ENCODE measurements around the gene GPR119. TPM values are rescaled to one million over a fixed set of nuclear protein-coding genes. Genes with fewer than 3 reads are reported as not detected.
"Not testable (repeated sequence)": the region's sequence is repeated elsewhere in the genome, so short reads cannot be mapped to it uniquely, and the experiment has no call there.

The GPR119 gene
- polyA plus RNA-seq, 1 experiment, result not detected

GRCh38 chrX:130376077-130376476 lies 9.4 kb downstream of the GPR119 start:
- no peak for DNase-seq (ENCODE audit: low read depth)
- POLR2A ChIA-PET, result no interaction called here
- H3K4me3 ChIP-seq (ENCODE audit: low read depth, low read length), result no peak overlapping the region
- CTCF ChIA-PET, result no interaction called here
- H3K27me3 ChIP-seq (ENCODE audit: control insufficient read depth, insufficient read depth, low read length), result no peaks in the 10 kb centered on the region
- no peak for TF ChIP-seq CTCF (IDR thresholded peaks at IDR 0.05; ENCODE audit: insufficient read depth, low read depth, low read length)
- no peaks in the 10 kb centered on the region for H3K36me3 ChIP-seq (ENCODE audit: control insufficient read depth, insufficient read depth, low read length)

- H3K27me3 ChIP-seq (ENCODE audit: control insufficient read depth, insufficient read depth, low read length); H3K4me3 ChIP-seq (ENCODE audit: low read depth, low read length); H3K36me3 ChIP-seq (ENCODE audit: control insufficient read depth, insufficient read depth, low read length); DNase-seq (ENCODE audit: low read depth); POLR2A ChIA-PET; CTCF ChIA-PET: not testable (repeated sequence)
Measured at GRCh38 chrX:130352050-130352449, 33.4 kb downstream of the GPR119 start.

- H3K4me3 ChIP-seq (ENCODE audit: low read depth, low read length), result no peak overlapping the region
- CTCF ChIA-PET, result no interaction called here
- POLR2A ChIA-PET, result no interaction called here
- no peaks in the 10 kb centered on the region for H3K27me3 ChIP-seq (ENCODE audit: control insufficient read depth, insufficient read depth, low read length)
- H3K36me3 ChIP-seq (ENCODE audit: control insufficient read depth, insufficient read depth, low read length), result no peaks in the 10 kb centered on the region
- no peak for DNase-seq (ENCODE audit: low read depth)
- TF ChIP-seq CTCF (IDR thresholded peaks at IDR 0.05; ENCODE audit: insufficient read depth, low read depth, low read length), result no peak
Measured at GRCh38 chrX:130351567-130351966, 33.9 kb downstream of the GPR119 start.

- H3K4me3 ChIP-seq (ENCODE audit: low read depth, low read length), result no peak overlapping the region
- DNase-seq (ENCODE audit: low read depth), result no peak
- H3K36me3 ChIP-seq (ENCODE audit: control insufficient read depth, insufficient read depth, low read length), result no peaks in the 10 kb centered on the region
- no peak for TF ChIP-seq CTCF (IDR thresholded peaks at IDR 0.05; ENCODE audit: insufficient read depth, low read depth, low read length)
- H3K27me3 ChIP-seq (ENCODE audit: control insufficient read depth, insufficient read depth, low read length), result no peaks in the 10 kb centered on the region
- POLR2A ChIA-PET, result no interaction called here
- CTCF ChIA-PET, result no interaction called here
Measured at GRCh38 chrX:130347321-130347720, 38.2 kb downstream of the GPR119 start.

- Histone ChIP-seq H3K4me3 (ENCODE audit: low read depth, low read length) (no peak overlapping the region), H3K36me3 (ENCODE audit: control insufficient read depth, insufficient read depth, low read length) (no peaks in the 10 kb centered on the region), H3K27me3 (ENCODE audit: control insufficient read depth, insufficient read depth, low read length) (no peaks in the 10 kb centered on the region)
- ChIA-PET POLR2A (no interaction called here), CTCF (interaction anchor here (0.8 kb wide), 1 partner anchor 370 kb away, joined by 3 read pairs; no protein-coding TSS in a partner anchor)
- no peak for TF ChIP-seq CTCF (IDR thresholded peaks at IDR 0.05; ENCODE audit: insufficient read depth, low read depth, low read length)
- DNase-seq (ENCODE audit: low read depth), result no peak
Measured at GRCh38 chrX:130343411-130343810, 42.1 kb downstream of the GPR119 start.

GRCh38 chrX:130340271-130340670 lies 45.2 kb downstream of the GPR119 start:
- ChIA-PET CTCF (interaction anchor here (0.6 kb wide), 1 partner anchor 26 kb away, joined by 3 read pairs; no protein-coding TSS in a partner anchor), POLR2A (no interaction called here)
- no peaks in the 10 kb centered on the region for H3K36me3 ChIP-seq (ENCODE audit: control insufficient read depth, insufficient read depth, low read length)
- DNase-seq (ENCODE audit: low read depth), result no peak
- H3K27me3 ChIP-seq (ENCODE audit: control insufficient read depth, insufficient read depth, low read length), result no peaks in the 10 kb centered on the region
- TF ChIP-seq CTCF (IDR thresholded peaks at IDR 0.05; ENCODE audit: insufficient read depth, low read depth, low read length), result no peak
- peak overlapping the region; percentile 78 for H3K4me3 ChIP-seq (ENCODE audit: low read depth, low read length)
